ENCODE measurements around the gene PROC. TPM values are rescaled to one million over a fixed set of nuclear protein-coding genes. Genes with fewer than 3 reads are reported as not detected.

PROC gene
- total RNA-seq, 1 experiment from 2014 or later, result not detected

GRCh38 chr2:127411653-127412369, 6.4 kb upstream of the PROC start:
- H4K20me1 ChIP-seq (ENCODE audit: insufficient read depth), result no peaks in the 10 kb centered on the region
- no peak overlapping the region for H3K27ac ChIP-seq (ENCODE audit: low read depth, low read length)
- no peaks in the 10 kb centered on the region for H3K79me2 ChIP-seq (ENCODE audit: insufficient read depth, low read length)
- H3K4me3 ChIP-seq (replicated peaks in 1 of 2; ENCODE audit: low read depth in 1 of 2, low read length in 2 of 2), result no peak overlapping the region
- ATAC-seq (no peak), DNase-seq (ENCODE audit: low read depth, low spot score) (no peak)
- H3K9me3 ChIP-seq (ENCODE audit: control insufficient read depth in 1 of 2, insufficient read depth in 1 of 2, low read depth in 1 of 2, low read length in 2 of 2), result no peaks in the 10 kb centered on the region
- BruUV-seq (replicated peaks), result no TSS peak
- peaks cover 9% of the 10 kb centered on the region; the same call in 1 of the 2 replicates for H3K27me3 ChIP-seq (ENCODE audit: insufficient read depth, low read length)
- TF ChIP-seq ZNF274 (IDR thresholded peaks at IDR 0.05; ENCODE audit: low read depth, low read length) (no peak), FOSL1 (IDR thresholded peaks at IDR 0.05; ENCODE audit: low read depth) (no peak), POLR2A (IDR thresholded peaks at IDR 0.05; ENCODE audit: borderline replicate concordance, extremely low read depth, insufficient read depth, insufficient read length) (no peak), RAD21 (IDR thresholded peaks at IDR 0.05; ENCODE audit: low read depth) (no peak), CBX3 (IDR thresholded peaks at IDR 0.05; ENCODE audit: low read depth) (no peak), EGR1 (IDR thresholded peaks at IDR 0.05; ENCODE audit: low read depth) (no peak), ZFX (IDR thresholded peaks at IDR 0.05) (no peak), TCF7L2 (IDR thresholded peaks at IDR 0.05; ENCODE audit: borderline replicate concordance, extremely low read depth, insufficient read depth, insufficient read length) (no peak), POLR2AphosphoS5 (IDR thresholded peaks at IDR 0.05; ENCODE audit: low read depth, low read length) (no peak), YY1 (IDR thresholded peaks at IDR 0.05; ENCODE audit: extremely low read depth, insufficient replicate concordance, low read depth, low read length) (no peak), EZH2phosphoT487 (IDR thresholded peaks at IDR 0.05; ENCODE audit: borderline replicate concordance) (no peak), ELF1 (IDR thresholded peaks at IDR 0.05; ENCODE audit: borderline replicate concordance, low read depth) (no peak), SIN3A (IDR thresholded peaks at IDR 0.05; ENCODE audit: low read depth) (no peak), CTCF (IDR thresholded peaks at IDR 0.05 in 2 of 3, conservative IDR thresholded peaks at IDR 0.05 in 1 of 3; ENCODE audit: borderline replicate concordance in 1 of 3, insufficient read depth in 1 of 3, low read depth in 2 of 3, low read length in 2 of 3) (no peak), SP1 (IDR thresholded peaks at IDR 0.05; ENCODE audit: low read depth) (no peak), CEBPB (IDR thresholded peaks at IDR 0.05; ENCODE audit: low read depth) (no peak), EZH2 (IDR thresholded peaks at IDR 0.05) (no peak)
- H3K4me1 ChIP-seq (ENCODE audit: control insufficient read depth in 1 of 2, insufficient read depth in 2 of 2, low read length in 2 of 2), result peaks cover 31 to 49% of the 10 kb centered on the region in 2 experiments
- no peak overlapping the region for H3K9ac ChIP-seq (ENCODE audit: low read length)
- ChIA-PET RAD21 (ENCODE audit: low non-redundant PET in 1 of 2, low total read pairs in 2 of 2, uncharacterized antibody in 2 of 2, unreplicated experiment in 2 of 2) (no interaction called here), POLR2A (no interaction called here), CTCF (no interaction called here)
- no peaks in the 10 kb centered on the region for H3K9me2 ChIP-seq (ENCODE audit: insufficient read depth)
- no peaks in the 10 kb centered on the region for H3K36me3 ChIP-seq (ENCODE audit: control insufficient read depth in 1 of 2, insufficient read depth in 2 of 2, low read length in 2 of 2)
- H3K4me2 ChIP-seq (ENCODE audit: low read length), result no peak overlapping the region
- intact Hi-C loops (cut with micrococcal nuclease), result loop anchor here (5.0 kb wide), 1 partner anchor 55 kb away; no protein-coding TSS in a partner anchor
- no peak overlapping the region for H2AFZ ChIP-seq (ENCODE audit: low read depth, low read length, poor library complexity, severe bottlenecking)

All from HCT116 (cell line).